HCT116 (cell line): Measurements from ENCODE around the gene ZNF274. TPM values are rescaled to one million over a fixed set of nuclear protein-coding genes. Genes with fewer than 3 reads are reported as not detected.

Source experiments
- ATAC-seq: fragments of 200-7000 bp; cut with Tn5 transposase; 2 replicates; pipeline ENCODE4 v1.9.1; 2020; ENCODE audit warnings: mild to moderate bottlenecking, moderate library complexity
- BruUV-seq: library from RNA; stranded (reverse); fragments of 400-500 nt; replicated peaks from 2 replicates; lab custom pipeline; 2021; lab: Mats Ljungman, UMichigan
- CTCF ChIA-PET: fragments of 300-600 bp; sonication (Branson Sonifier 250); formaldehyde crosslinking; loops from one replicate; lab custom pipeline; 2021; ENCODE audit warnings: antibody characterized with exemption; lab: Charles Lee
- POLR2A ChIA-PET: fragments of 300-600, 350-600 bp; sonication (Branson Sonifier 250); formaldehyde crosslinking; loops from one replicate; lab custom pipeline; 2021; ENCODE audit warnings: antibody characterized with exemption; lab: Charles Lee
- RAD21 ChIA-PET, 2 experiments: fragments of 300-600 bp; sonication (Branson Sonifier 250); formaldehyde crosslinking; loops; one replicate each; lab custom pipeline; 2023; ENCODE audit warnings: low total read pairs in 2 of 2; ENCODE audit not compliant: uncharacterized antibody in 2 of 2, unreplicated experiment in 2 of 2, low non-redundant PET in 1 of 2; lab: Charles Lee
- DNase-seq: peaks from one replicate; pipeline ENCODE4 v3.0.0-alpha.2; 2010; ENCODE audit warnings: low read depth, low spot score
- H2AFZ ChIP-seq: fragments of 200-600 bp; shearing (Covaris generic), sonication (generic); 2 replicates; pipeline ENCODE4 v1.6.1; 2017; ENCODE audit warnings: low read depth, mixed run types, mixed read lengths, antibody characterized with exemption, low read length; ENCODE audit not compliant: poor library complexity, severe bottlenecking
- H3K27ac ChIP-seq: 2 replicates; pipeline ENCODE4 v1.5.1; 2012; ENCODE audit warnings: low read depth, low read length
- H3K27me3 ChIP-seq: fragments of 200-600 bp; sonication (generic); 2 replicates; pipeline ENCODE4 v1.6.1; 2016; ENCODE audit warnings: mixed run types, low read length, mixed read lengths; ENCODE audit not compliant: insufficient read depth
- H3K36me3 ChIP-seq, 2 experiments: fragments of 200-500 bp in 1 of 2; fragments of 200-600 bp in 1 of 2; sonication (Bioruptor generic) in 1 of 2; sonication (generic) in 1 of 2; 2 replicates each; pipeline versions ENCODE4 v1.5.1 to v1.6.1; 2014 to 2016; ENCODE audit warnings: low read length in 2 of 2, inconsistent platforms in 1 of 2, mixed read lengths in 1 of 2, mixed run types in 1 of 2; ENCODE audit not compliant: insufficient read depth in 2 of 2, control insufficient read depth in 1 of 2
- H3K4me1 ChIP-seq, 2 experiments: fragments of 200-600 bp in 1 of 2; sonication (generic) in 1 of 2; 2 replicates each; pipeline versions ENCODE4 v1.5.1 to v1.6.1; 2012 to 2017; ENCODE audit warnings: low read length in 2 of 2, inconsistent platforms in 1 of 2, mild to moderate bottlenecking in 1 of 2, mixed read lengths in 1 of 2, mixed run types in 1 of 2, moderate library complexity in 1 of 2; ENCODE audit not compliant: insufficient read depth in 2 of 2, control insufficient read depth in 1 of 2
- H3K4me2 ChIP-seq: fragments of 200-600 bp; sonication (generic); 2 replicates; pipeline ENCODE4 v1.6.1; 2017; ENCODE audit warnings: mixed run types, low read length, mixed read lengths
- H3K4me3 ChIP-seq, 2 experiments: fragments of 200-600 bp in 1 of 2; sonication (generic) in 1 of 2; replicated peaks in 1 of 2; 2 replicates each; pipeline ENCODE4 v1.5.1; 2011 to 2016; ENCODE audit warnings: low read length in 2 of 2, control low read depth in 1 of 2, low read depth in 1 of 2, mild to moderate bottlenecking in 1 of 2, mixed read lengths in 1 of 2, mixed run types in 1 of 2
- H3K79me2 ChIP-seq: fragments of 200-600 bp; sonication (generic); 2 replicates; pipeline ENCODE4 v1.6.1; 2017; ENCODE audit warnings: mild to moderate bottlenecking, mixed run types, low read length, moderate library complexity, mixed read lengths; ENCODE audit not compliant: insufficient read depth
- H3K9ac ChIP-seq: fragments of 200-600 bp; sonication (generic); 2 replicates; pipeline ENCODE4 v1.6.1; 2016; ENCODE audit warnings: low read length, mixed read lengths
- H3K9me2 ChIP-seq: fragments of 200-600 bp; sonication (generic), shearing (Covaris generic); 2 replicates; pipeline ENCODE4 v1.6.1; 2017; ENCODE audit warnings: mixed run types, mild to moderate bottlenecking, moderate library complexity; ENCODE audit not compliant: insufficient read depth
- H3K9me3 ChIP-seq, 2 experiments: fragments of 200-500 bp in 1 of 2; fragments of 200-600 bp in 1 of 2; sonication (Bioruptor generic) in 1 of 2; sonication (generic) in 1 of 2; 2 replicates each; pipeline ENCODE4 v1.6.1; 2014 to 2017; ENCODE audit warnings: low read length in 2 of 2, mixed read lengths in 2 of 2, inconsistent platforms in 1 of 2, low read depth in 1 of 2, mild to moderate bottlenecking in 1 of 2, mixed run types in 1 of 2, moderate library complexity in 1 of 2; ENCODE audit not compliant: control insufficient read depth in 1 of 2, insufficient read depth in 1 of 2
- H4K20me1 ChIP-seq: fragments of 200-600 bp; sonication (generic), shearing (Covaris generic); 2 replicates; pipeline ENCODE4 v1.6.1; 2017; ENCODE audit warnings: mixed run types, mild to moderate bottlenecking, moderate library complexity; ENCODE audit not compliant: insufficient read depth
- ATF3 ChIP-seq: IDR thresholded peaks from 2 replicates; pipeline ENCODE4 v1.6.1; 2012
- CBX3 ChIP-seq: IDR thresholded peaks from 2 replicates; pipeline ENCODE4 v1.6.1; 2012; ENCODE audit warnings: low read depth
- CTCF ChIP-seq, 3 experiments: fragments of 200-600 bp in 1 of 3; sonication (generic) in 1 of 3; IDR thresholded peaks in 2 of 3; conservative IDR thresholded peaks in 1 of 3; 2 replicates each; pipeline ENCODE4 v1.5.1; 2012 to 2017; ENCODE audit warnings: low read depth in 2 of 3, low read length in 2 of 3, antibody characterized with exemption in 1 of 3, borderline replicate concordance in 1 of 3, control low read depth in 1 of 3, mild to moderate bottlenecking in 1 of 3, mixed read lengths in 1 of 3, mixed run types in 1 of 3, moderate library complexity in 1 of 3; ENCODE audit not compliant: insufficient read depth in 1 of 3
- EZH2phosphoT487 ChIP-seq: fragments of 200-600 bp; IDR thresholded peaks from 2 replicates; pipeline ENCODE4 v1.6.1; 2018; ENCODE audit warnings: antibody characterized with exemption, borderline replicate concordance
- JUND ChIP-seq: IDR thresholded peaks from 2 replicates; pipeline ENCODE4 v1.6.1; 2012
- MAX ChIP-seq: IDR thresholded peaks from 2 replicates; pipeline ENCODE4 v1.6.1; 2012
- POLR2A ChIP-seq: IDR thresholded peaks from 2 replicates; pipeline ENCODE4 v1.7.0; 2011; ENCODE audit warnings: borderline replicate concordance; ENCODE audit not compliant: insufficient read depth, insufficient read length; ENCODE audit errors: extremely low read depth
- POLR2AphosphoS5 ChIP-seq: IDR thresholded peaks from 2 replicates; pipeline ENCODE4 v1.6.1; 2011; ENCODE audit warnings: mild to moderate bottlenecking, low read depth, low read length, moderate library complexity
- SIN3A ChIP-seq: IDR thresholded peaks from 2 replicates; pipeline ENCODE4 v1.6.1; 2012; ENCODE audit warnings: low read depth
- YY1 ChIP-seq: IDR thresholded peaks from 2 replicates; pipeline ENCODE4 v1.6.1; 2011; ENCODE audit warnings: low read length, low read depth, moderate library complexity, mild to moderate bottlenecking; ENCODE audit not compliant: insufficient replicate concordance; ENCODE audit errors: extremely low read depth
- ZBTB33 ChIP-seq: IDR thresholded peaks from 2 replicates; pipeline ENCODE4 v1.6.1; 2011; ENCODE audit warnings: mild to moderate bottlenecking, low read length, moderate library complexity; ENCODE audit not compliant: insufficient replicate concordance; ENCODE audit errors: extremely low read depth
- intact Hi-C: fragments of 100-400 bp; cut with micrococcal nuclease; formaldehyde crosslinking; loops from 2 replicates; pipeline ENCODE4 v1.10.0; 2022
- total RNA-seq: library from RNA; stranded (reverse); gene quantifications from one replicate; pipeline ENCODE4 v1.2.1, GENCODE V29; 2021; ENCODE audit not compliant: unreplicated experiment

Gene ZNF274
- total RNA-seq, 1 experiment from 2014 or later: 7.8 TPM

DNA sequence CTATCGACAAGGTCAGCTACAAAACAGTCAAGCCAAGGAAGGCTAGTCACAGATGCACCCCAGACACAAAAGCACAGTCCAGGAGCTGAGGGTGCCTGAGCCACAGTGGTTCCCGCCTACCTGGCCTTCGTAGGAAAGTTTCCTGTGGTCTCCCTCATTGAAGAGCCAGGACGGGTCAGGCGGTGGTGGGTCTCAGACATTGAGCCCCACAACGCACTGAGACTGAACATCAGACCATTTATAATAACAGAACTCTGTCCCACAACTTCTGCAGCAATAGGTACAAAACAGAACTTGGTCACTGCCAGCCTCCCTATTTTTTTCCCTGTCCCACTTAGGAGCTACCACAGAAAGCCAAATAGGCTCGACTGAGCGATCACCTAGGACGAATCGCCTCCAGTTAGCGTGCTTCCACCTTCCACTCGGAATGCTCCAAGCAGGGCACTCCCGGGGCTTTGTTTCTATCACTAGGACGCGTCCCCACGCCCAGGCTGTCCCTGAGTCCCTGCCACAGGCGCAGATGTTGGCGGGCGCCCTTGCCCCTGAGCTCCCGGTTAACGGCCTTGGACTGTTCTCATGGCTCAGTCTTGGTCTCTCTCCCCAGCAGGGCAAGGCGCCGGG is 45.2 kb downstream of the ZNF274 start:
- Histone ChIP-seq H3K4me3 (peak overlapping the region; percentile 73 to 91), H3K4me1 (peaks cover 3 to 17% of the 10 kb centered on the region in 2 experiments), H4K20me1 (no peaks in the 10 kb centered on the region), H3K27ac (peak overlapping the region; percentile 98), H3K9me3 (peaks cover 0 to 3% of the 10 kb centered on the region in 2 experiments; a peak in 2 of 4 replicates), H3K79me2 (peaks cover 39% of the 10 kb centered on the region), H3K4me2 (peak overlapping the region; percentile 90), H3K27me3 (no peaks in the 10 kb centered on the region), H3K9ac (peak overlapping the region; percentile 91), H2AFZ (peak overlapping the region; percentile 63), H3K36me3 (peaks cover 24 to 35% of the 10 kb centered on the region in 2 experiments), H3K9me2 (no peaks in the 10 kb centered on the region)
- ChIA-PET POLR2A (interaction anchor here (1.4 to 2.0 kb wide), 2 partner anchors 135 to 286 kb away, joined by 4 to 7 read pairs; partner anchors contain the start of gene ZNF497), RAD21 (no interaction called here), CTCF (interaction anchor here (0.5 to 1.3 kb wide), 5 partner anchors 9 to 1084 kb away, joined by 3 to 7 read pairs (median 3); partner anchors contain the start of gene ZBTB45)
- BruUV-seq: TSS peak; percentile 93
- intact Hi-C loops: loop anchor here (1.0 to 5.0 kb wide), 2 partner anchors 79 to 99 kb away; partner anchors contain the start of gene ERVK3-1
- DNase-seq (no peak), ATAC-seq (no peak)
- no peak for TF ChIP-seq CTCF (IDR thresholded peaks at IDR 0.05 in 2 of 3, conservative IDR thresholded peaks at IDR 0.05 in 1 of 3; ENCODE audit: borderline replicate concordance in 1 of 3, insufficient read depth in 1 of 3, low read depth in 2 of 3, low read length in 2 of 3)
- 0 out of 2 replicates have a peak, but pooled peaks have one; percentile 13 for TF ChIP-seq SIN3A

DNA sequence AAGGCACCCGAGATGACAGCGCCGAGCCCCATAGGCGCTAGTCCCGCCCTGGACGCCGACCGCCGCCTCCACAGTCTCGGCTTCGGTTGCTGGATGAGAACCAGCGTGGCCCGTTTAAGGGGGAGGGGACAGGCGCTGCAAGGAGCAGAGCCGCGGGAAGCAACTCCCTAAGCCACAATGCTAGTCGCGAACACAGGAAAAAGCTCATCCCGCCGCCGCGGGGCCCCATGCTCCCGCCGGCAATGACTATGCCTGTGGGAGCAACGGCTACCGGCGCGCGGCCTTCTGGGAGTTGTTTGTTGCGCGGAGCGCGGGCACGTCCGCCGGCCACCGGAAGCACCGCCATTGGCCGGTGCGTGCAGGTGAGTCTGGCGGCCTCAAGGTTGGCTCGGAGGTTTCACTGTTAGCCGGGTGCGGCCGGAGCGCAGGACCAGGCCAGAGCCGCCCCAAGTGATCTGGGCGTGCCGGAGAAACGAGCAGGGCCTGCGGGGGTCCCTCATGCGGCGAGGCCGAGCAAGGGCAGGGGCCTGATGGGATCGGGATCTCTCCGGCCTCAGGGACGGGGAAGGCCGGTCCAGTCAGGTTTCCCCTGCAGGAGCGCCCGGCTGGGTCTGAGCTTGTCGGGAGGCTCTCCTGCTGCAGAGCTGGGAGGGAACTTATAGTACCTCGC is 45.9 kb downstream of the ZNF274 start, which contains the start of gene ZNF544:
TSS of gene ZNF544 (plus strand) at position 330 of the 670 bp plus-strand sequence. CDS start 15,110 bp downstream, outside the sequence.
- Histone ChIP-seq H3K27ac (peak within 1 kb of the TSS; percentile 98), H3K9me3 (peaks cover 0 to 3% of the 10 kb centered on the region in 2 experiments; a peak in 2 of 4 replicates), H3K4me2 (peak within 1 kb of the TSS; percentile 90), H3K9ac (peak within 1 kb of the TSS; percentile 91), H3K27me3 (no peaks in the 10 kb centered on the region), H3K36me3 (peaks cover 28 to 41% of the 10 kb centered on the region in 2 experiments), H3K4me3 (peak within 1 kb of the TSS; percentile 73 to 91), H2AFZ (peak within 1 kb of the TSS; percentile 63), H3K79me2 (peaks cover 45% of the 10 kb centered on the region), H3K9me2 (no peaks in the 10 kb centered on the region), H4K20me1 (no peaks in the 10 kb centered on the region), H3K4me1 (peaks cover 3 to 17% of the 10 kb centered on the region in 2 experiments)
- ATAC-seq (peak; percentile 92), DNase-seq (peak; percentile 48)
- ChIA-PET CTCF (interaction anchor here (0.5 to 1.3 kb wide), 5 partner anchors 10 to 324 kb away, joined by 3 to 7 read pairs (median 3); partner anchors contain the start of genes ZBTB45 and ZNF8), RAD21 (no interaction called here), POLR2A (interaction anchor here (1.4 to 2.0 kb wide), 2 partner anchors 134 to 286 kb away, joined by 4 to 7 read pairs; partner anchors contain the start of gene ZNF497)
- BruUV-seq: no TSS peak
- intact Hi-C loops: loop anchor here (1.0 to 5.0 kb wide), 2 partner anchors 79 to 99 kb away; partner anchors contain the start of gene ERVK3-1
- TF ChIP-seq POLR2A (peak; percentile 89), JUND (no peak), MAX (peak; percentile 79), YY1 (peak; percentile 92), POLR2AphosphoS5 (peak; percentile 96), SIN3A (peak; percentile 67; the same call in 1 of the 2 replicates), ATF3 (no peak), CBX3 (peak; percentile 59), EZH2phosphoT487 (no peak), ZBTB33 (no peak)
